Inflammatory macrophage treated with lipopolysaccharide for 4 hours (primary cell): ENCODE data around the gene POLDIP3.
"Not testable (repeated sequence)": the region's sequence is repeated elsewhere in the genome, so short reads cannot be mapped to it uniquely, and the experiment has no call there.

ENCODE experiments used
- DNase-seq: peaks from one replicate; pipeline ENCODE4 v3.0.0-alpha.2; 2020

POLDIP3 gene

GRCh38 chr22:42552294-42552647 lies 62.4 kb downstream of the POLDIP3 start:
- DNase-seq = not testable (repeated sequence)

DNA sequence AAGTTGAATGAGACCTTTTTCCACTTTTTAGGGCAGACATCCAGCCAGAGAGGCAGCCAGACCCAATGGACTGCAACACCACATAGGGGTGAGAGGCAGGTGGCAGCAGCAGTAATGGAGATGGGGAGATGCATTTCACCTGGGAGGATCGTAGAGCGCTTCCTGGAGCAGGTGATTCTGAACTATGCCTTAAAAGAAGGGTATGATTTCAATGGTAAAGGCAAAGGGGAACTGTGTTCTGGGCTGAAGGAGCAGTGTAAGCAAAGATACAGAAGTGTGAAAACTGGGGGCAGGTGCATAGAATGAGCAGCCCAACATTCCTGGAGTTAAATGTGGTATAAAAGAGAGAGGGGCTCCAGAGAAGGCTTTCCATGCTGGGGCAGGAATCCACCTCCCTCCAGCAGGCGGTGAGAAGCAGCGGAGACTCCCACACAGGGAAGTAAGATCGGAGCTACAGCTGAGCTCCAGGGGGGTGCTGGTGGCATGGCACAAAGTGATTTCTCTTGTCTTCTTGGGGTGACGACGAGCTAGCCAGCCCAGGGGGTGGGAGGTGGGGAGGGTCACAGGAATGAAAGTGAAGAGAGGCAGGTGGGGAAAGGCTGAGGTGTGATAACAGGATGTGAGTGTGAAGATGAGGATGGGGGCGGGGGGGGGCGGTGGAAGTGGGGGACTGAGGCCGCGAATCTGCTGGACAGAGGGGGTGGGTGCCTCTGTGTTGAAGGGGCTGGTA lies 65.2 kb downstream of the POLDIP3 start:
- DNase-seq = no peak

- no peak for DNase-seq
Measured at GRCh38 chr22:42548597-42549330, 65.9 kb downstream of the POLDIP3 start.

DNA sequence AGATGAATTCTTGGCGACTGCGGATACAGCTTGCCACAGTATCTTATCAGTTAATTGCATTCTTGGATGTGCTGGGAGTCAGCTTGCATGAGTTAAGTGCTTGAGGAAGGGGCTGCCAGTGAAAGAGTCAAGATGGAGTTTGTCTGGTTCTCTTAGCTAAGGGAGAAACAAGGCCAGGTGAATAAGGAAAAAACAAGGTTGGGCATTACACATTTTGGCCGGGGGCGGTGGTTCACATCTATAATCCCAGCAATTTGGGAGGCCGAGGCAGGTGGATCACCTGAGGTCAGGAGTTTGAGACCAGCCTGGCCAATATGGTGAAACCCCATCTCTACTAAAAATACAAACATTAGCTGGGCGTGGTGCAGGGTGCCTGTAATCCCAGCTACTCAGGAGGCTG lies 66.6 kb downstream of the POLDIP3 start:
- not testable (repeated sequence) for DNase-seq

- DNase-seq = no peak
Measured at GRCh38 chr22:42547562-42547961, 67.1 kb downstream of the POLDIP3 start.

DNA sequence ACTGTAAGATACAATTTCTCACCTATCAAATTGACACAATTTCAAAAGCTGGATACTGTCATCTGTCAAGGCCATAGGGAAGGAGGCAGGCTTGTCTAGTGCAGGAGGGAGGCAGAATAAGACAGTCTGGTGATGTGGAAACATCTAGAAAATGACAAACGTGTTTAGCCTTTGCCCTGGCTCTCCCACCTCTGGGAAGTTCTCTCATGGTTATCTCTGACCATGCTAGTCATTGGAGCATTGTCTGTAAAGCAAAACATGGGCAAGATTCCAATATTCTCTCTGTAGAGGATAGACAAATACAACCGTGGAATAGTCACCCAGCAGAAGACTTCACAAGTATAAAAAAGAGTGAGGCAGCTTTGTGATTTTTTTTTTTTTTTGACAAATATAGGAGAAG lies 70.0 kb downstream of the POLDIP3 start:
- no peak for DNase-seq

DNA sequence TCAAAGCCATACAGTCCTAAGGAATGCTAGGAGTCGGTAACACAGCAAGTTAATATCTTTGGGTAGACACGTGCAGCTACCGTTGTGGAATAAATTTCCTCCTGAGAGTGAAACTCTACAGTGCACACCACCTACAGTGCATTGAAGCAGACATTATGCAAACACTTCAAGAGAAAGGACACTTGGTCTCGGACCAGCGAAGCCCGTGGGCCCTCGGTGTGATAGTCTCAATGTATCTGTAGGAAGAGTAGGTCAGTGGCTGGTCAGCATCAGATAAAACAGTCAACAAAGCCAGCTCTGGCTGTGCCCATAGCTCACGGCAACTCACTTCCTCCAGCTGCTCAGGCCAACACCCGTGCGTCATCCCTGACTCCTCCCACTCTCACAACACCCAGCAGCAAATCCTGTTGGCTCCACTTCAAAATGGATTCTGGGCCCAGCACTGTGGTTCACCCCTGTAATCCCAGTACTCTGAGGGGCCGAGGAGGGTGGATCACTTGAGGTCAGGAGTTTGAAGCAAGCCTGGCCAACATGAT lies 75.4 kb downstream of the POLDIP3 start:
- not testable (repeated sequence) for DNase-seq

GRCh38 chr22:42537199-42537831 lies 77.4 kb downstream of the POLDIP3 start:
- not testable (repeated sequence) for DNase-seq

- DNase-seq = not testable (repeated sequence)
Measured at GRCh38 chr22:42536634-42537033, 78.0 kb downstream of the POLDIP3 start.

DNA sequence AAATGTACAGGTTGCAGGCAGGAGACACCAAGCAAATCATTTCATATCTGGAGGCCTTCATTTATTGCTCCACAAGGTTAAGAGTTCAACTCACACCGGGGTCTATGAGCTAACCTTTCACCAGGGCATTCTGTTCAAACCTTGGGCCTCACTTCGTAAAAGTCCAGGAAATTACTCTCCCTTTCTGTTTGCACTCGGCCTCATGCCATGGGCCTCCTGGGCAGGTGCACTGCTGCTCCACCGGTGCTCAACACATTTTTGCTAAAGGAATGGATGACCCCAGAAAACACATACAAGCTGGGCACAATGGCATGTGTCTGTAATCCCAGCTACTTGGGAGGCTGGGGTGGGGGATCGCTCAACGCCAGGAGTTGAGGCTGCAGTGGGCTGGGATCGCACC lies 78.5 kb downstream of the POLDIP3 start:
- no peak for DNase-seq

GRCh38 chr22:42535082-42535731 lies 79.5 kb downstream of the POLDIP3 start:
- DNase-seq = not testable (repeated sequence)
